ENCODE measurements around the gene KCND1. TPM values are rescaled to one million over a fixed set of nuclear protein-coding genes. Genes with fewer than 3 reads are reported as not detected.
"Not testable (repeated sequence)": the region's sequence is repeated elsewhere in the genome, so short reads cannot be mapped to it uniquely, and the experiment has no call there.

The KCND1 gene
- total RNA-seq, 2 experiments from 2014 or later = 1.2 to 1.3 TPM

DNA sequence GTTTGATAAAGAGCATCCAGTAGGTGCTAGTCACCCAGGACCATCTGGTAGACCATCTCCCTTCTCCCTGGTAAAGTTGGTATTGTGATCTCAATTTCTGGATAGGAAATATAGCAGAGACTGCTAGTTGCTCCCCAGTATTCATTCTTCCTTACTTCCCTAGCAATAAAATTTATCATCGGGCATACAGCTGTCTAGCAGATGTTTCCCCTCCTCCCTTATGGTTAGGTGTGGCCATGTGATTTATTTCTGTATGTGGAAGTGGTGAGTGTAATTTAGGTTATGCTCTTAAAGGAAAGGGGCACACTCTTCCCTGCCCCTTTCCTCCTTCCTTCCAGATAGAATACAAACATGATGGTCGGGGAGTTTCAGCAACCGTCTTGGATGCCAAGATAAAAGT, 12.3 kb upstream of the KCND1 start:
- H3K27ac Mint-ChIP-seq = no peak overlapping the region

DNA sequence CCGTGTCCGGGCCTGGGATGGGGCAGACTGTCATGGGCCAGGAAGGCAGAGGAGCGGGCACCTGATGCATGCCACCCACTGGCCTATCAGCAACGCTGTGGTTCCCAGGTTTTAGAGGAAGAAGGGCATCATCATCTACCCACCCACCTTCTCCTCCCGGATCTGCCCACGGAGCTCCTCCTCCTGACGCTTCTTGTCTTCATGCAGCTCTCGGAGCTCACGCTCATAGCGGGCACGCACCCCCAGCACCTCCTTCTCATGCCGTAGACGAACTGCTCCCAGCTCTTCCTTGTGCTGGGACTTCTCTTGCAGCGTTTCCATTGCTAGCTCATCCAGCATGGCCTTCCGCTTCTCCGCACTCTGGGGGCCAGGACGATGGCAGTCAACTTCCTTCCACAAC, 11.4 kb upstream of the KCND1 start:
- Mint-ChIP-seq H3K4me3 (no peak overlapping the region), H3K36me3 (peaks cover 8% of the 10 kb centered on the region), H3K4me1 (no peaks in the 10 kb centered on the region), H3K27ac (no peak overlapping the region), H3K9me3 (no peaks in the 10 kb centered on the region), H3K27me3 (no peaks in the 10 kb centered on the region)
- no peak for DNase-seq

More for the DNA sequence above, 12.3 kb upstream of the KCND1 start:
- Mint-ChIP-seq H3K9me3 (no peaks in the 10 kb centered on the region), H3K36me3 (peaks cover 14% of the 10 kb centered on the region), H3K4me1 (no peaks in the 10 kb centered on the region), H3K27me3 (no peaks in the 10 kb centered on the region), H3K4me3 (no peak overlapping the region)
- no peak for DNase-seq

DNA sequence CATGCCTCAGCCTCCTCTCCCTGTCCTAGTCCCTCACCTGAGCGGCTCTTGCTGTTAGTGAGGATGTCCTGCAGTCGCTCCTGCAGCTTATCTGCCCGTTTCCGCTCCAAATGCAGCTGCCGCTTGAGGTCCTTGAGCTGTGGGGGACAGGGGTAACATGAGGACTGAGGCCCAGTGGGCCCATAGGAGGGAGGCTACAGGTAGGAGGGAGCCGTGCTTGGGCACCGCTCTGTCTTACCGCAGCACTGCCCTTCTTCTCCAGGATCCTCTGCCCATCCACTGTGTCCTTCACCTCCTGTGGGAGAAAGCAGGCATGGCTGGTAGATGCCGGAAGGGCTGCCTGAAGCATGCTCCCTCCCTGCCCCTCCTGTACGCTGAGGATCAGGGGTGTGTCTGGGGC, 9.5 kb upstream of the KCND1 start:
- H3K36me3 Mint-ChIP-seq = peaks cover 8% of the 10 kb centered on the region
- no peaks in the 10 kb centered on the region for H3K4me1 Mint-ChIP-seq
- no peak for DNase-seq

DNA sequence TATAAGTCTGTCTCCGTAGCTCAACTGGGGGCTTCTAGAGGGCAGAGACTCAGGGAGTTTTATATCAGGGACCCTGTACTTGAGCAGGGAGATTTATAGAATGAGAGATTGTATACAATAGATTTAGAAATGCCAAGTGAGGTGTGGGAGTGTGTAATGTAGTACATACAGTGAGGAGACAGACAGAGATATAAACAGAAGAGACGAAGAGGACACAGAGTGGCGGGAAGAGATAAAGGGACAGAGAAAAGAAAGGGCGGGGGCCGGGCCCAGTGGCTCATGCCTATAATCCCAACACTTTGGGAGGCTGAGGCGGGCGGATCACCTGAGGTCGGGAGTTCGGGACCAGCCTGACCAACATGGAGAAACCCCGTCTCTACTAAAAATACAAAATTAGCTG, 8.7 kb upstream of the KCND1 start:
- H3K4me3 Mint-ChIP-seq, H3K36me3 Mint-ChIP-seq, H3K27me3 Mint-ChIP-seq, H3K4me1 Mint-ChIP-seq, DNase-seq, H3K27ac Mint-ChIP-seq, H3K9me3 Mint-ChIP-seq: not testable (repeated sequence)

More for the DNA sequence above, 9.5 kb upstream of the KCND1 start:
- no peak overlapping the region for H3K27ac Mint-ChIP-seq
- no peak overlapping the region for H3K4me3 Mint-ChIP-seq
- no peaks in the 10 kb centered on the region for H3K27me3 Mint-ChIP-seq
- no peaks in the 10 kb centered on the region for H3K9me3 Mint-ChIP-seq

DNA sequence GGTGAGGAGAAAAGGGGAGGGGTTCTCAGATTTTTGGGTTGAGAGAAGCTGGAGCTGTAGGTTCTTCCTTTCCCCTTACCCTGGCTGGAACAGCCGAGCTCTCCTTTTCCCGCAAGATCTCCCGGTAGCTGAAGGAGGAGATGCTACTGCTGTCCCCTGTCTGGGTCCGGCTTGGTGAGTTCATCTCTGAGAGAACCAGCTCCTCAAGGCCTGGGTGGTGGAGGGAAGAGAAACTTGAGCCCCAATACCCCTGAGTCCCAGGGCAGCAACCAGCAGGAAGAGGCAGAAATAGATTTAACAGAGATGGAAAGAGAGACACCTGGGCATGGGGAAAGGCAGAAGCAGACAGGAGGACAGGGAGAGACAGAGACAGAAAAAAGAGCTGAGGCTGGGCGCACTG, 6.6 kb upstream of the KCND1 start:
- Mint-ChIP-seq H3K4me3 (no peak overlapping the region), H3K36me3 (peaks cover 9% of the 10 kb centered on the region), H3K4me1 (peaks cover 3% of the 10 kb centered on the region), H3K27me3 (no peaks in the 10 kb centered on the region), H3K9me3 (no peaks in the 10 kb centered on the region), H3K27ac (no peak overlapping the region)
- no peak for DNase-seq

DNA sequence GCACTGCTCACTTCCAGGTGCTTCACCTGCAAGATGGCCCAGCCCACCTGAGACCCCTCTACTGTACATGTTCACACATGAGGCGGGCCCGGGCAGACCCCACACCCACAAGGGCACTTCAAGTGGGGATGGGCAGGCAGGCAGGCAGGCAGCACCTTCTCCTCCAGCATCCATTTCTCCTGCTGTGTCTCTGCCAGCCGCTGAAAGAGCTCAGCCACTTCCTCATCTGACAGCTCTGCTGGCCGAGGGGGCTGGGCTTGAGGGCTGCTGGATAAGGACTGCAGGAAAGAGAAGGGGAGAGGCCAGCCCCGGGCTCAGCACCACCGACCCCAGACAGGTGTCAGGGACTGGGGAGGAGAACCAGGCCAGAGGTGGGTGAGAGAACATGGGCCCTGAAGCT, 4.4 kb upstream of the KCND1 start:
- Mint-ChIP-seq H3K4me3 (no peak overlapping the region), H3K27me3 (no peaks in the 10 kb centered on the region), H3K36me3 (peaks cover 9% of the 10 kb centered on the region), H3K4me1 (peaks cover 15% of the 10 kb centered on the region), H3K9me3 (no peaks in the 10 kb centered on the region), H3K27ac (peak overlapping the region; percentile 34)
- DNase-seq = no peak

DNA sequence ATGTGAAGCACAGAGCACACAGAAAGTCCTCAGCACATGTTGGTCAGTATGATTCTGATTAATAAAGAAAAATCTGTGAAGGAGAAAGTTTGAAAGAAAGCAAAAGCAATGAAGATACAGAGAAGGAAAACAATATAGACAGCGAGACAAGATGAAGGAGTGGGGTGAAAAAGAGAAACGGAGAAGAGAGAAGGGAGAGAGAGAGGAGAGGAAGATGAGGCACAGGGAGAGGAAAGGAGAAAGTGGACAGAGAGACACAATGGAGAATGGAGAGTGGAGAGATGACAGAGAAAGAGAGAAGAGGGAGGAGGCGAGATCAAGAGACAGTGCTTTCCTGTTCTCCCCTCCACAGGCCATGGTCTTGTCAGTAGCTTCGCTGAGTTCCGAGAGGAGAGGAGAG, 3.9 kb upstream of the KCND1 start:
- no peaks in the 10 kb centered on the region for H3K9me3 Mint-ChIP-seq
- H3K27ac Mint-ChIP-seq = peak overlapping the region; percentile 47
- H3K4me3 Mint-ChIP-seq = no peak overlapping the region
- H3K4me1 Mint-ChIP-seq = peaks cover 15% of the 10 kb centered on the region
- DNase-seq = no peak
- H3K27me3 Mint-ChIP-seq = no peaks in the 10 kb centered on the region
- H3K36me3 Mint-ChIP-seq = peaks cover 7% of the 10 kb centered on the region

DNA sequence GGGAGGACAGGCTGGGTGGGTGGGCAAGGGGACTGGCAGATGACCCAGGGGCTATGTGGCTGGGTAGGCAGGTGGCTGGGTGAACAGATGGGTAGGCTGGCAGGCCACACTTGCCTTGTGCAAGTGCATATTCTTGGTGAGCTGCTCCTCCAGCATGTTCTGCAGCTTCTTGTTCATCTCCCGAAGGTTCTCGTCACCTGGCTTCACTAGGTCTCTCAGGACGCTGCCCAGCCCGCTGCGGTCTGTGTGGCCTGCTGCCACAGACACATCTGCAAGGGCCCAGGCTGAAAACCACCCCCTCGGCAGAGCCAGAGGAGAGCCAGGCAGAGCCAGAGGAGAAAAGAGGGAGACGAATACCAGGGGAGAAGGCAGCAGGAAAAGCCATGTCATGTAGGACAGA, 3.4 kb upstream of the KCND1 start:
- Mint-ChIP-seq H3K36me3 (peaks cover 7% of the 10 kb centered on the region), H3K4me3 (no peak overlapping the region), H3K27ac (no peak overlapping the region)

DNA sequence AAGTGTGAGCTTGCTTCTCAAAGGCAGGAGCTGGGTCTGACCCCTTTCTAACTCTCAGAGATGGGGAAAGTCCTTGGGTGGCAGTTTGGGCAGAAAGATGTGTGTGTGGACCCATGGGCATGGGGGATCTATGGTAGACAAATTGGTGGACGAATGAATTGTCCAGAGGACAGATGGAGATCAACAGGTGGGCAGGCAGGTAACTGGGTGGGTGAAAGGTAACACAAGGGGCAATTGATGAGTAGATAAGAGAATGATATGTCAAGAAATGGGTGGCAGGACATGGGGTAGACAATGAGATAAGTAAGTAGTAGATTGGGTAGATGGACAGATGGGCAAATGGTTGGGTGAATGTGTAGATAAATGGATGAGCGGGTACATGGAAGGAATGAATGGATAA, 2.9 kb upstream of the KCND1 start:
- Mint-ChIP-seq H3K27ac (no peak overlapping the region), H3K36me3 (peaks cover 7% of the 10 kb centered on the region)

More for the DNA sequence above, 3.4 kb upstream of the KCND1 start:
- DNase-seq = no peak
- Mint-ChIP-seq H3K4me1 (peaks cover 15% of the 10 kb centered on the region), H3K27me3 (no peaks in the 10 kb centered on the region), H3K9me3 (no peaks in the 10 kb centered on the region)

DNA sequence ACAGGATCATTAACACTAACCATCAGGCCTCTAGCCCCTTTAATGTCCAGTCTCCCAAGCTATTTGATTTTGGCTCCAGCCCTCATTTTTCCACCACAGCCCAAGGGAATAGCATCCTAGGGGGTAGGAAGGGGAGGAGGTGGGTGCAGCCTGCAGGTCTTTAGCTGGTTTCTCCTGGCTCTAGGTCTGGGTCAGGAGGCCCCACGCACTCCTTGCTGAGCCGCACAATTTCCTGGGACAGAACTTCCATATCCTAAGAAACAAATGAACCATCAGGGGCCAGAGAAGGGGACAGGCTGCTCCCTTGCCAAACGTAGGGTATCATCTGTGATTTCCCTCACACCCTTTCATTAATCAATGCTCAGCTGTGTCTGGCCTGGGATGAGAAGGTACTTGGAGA, 2.4 kb upstream of the KCND1 start:
- H3K4me3 Mint-ChIP-seq = no peak overlapping the region
- H3K27me3 Mint-ChIP-seq = no peaks in the 10 kb centered on the region
- no peak for DNase-seq
- no peak overlapping the region for H3K27ac Mint-ChIP-seq
- peaks cover 15% of the 10 kb centered on the region for H3K4me1 Mint-ChIP-seq
- H3K36me3 Mint-ChIP-seq = peaks cover 7% of the 10 kb centered on the region
- no peaks in the 10 kb centered on the region for H3K9me3 Mint-ChIP-seq

More for the DNA sequence above, 2.9 kb upstream of the KCND1 start:
- Mint-ChIP-seq H3K9me3 (no peaks in the 10 kb centered on the region), H3K4me3 (no peak overlapping the region), H3K27me3 (no peaks in the 10 kb centered on the region), H3K4me1 (peaks cover 15% of the 10 kb centered on the region)
- DNase-seq = no peak

DNA sequence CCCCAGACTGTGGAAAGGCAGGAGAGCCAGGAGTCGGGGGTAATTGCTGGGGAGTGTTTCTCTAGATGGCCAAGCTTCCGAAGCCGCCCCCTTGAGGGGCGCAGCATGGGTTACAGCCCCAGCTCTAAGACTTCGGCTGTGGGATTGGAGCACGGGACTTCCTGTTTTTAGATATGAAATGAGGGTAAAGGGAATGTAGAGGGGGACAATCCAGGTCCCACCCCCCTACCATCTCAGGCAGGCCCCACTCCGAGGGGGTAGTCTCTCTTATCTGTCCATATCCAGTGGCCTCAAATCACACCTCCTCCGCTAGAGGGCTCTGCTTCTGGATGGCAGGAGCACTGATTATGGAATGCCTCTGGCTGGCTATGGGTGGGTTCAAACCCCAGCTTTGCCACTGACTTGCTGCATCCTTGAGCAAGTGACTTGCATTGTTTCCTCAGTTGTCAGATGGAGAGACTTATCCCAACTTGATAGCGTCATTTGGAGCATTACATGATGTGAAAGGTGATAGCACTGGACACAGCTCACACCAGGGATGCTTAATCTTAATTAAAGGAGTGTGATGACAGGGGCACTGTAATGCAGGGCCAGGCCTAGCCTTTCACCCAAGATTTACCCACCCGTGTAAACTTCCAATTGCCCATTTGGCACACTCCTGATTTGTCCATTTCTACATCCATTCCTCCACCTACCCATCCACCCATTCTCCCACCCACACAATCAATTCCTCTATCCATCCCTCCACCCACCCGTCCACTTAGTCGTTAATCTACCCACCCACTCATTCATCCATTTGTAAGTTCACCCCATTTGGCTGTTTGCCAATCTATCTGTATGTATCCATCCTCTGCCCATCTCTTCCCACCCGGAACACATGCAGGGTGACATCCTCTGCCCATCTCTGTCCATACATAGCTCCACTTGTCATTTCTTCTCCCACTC, 848 bp upstream of the KCND1 start:
- Mint-ChIP-seq H3K36me3 (peaks cover 7% of the 10 kb centered on the region), H3K4me3 (peak overlapping the region; percentile 51), H3K27ac (no peak overlapping the region)

DNA sequence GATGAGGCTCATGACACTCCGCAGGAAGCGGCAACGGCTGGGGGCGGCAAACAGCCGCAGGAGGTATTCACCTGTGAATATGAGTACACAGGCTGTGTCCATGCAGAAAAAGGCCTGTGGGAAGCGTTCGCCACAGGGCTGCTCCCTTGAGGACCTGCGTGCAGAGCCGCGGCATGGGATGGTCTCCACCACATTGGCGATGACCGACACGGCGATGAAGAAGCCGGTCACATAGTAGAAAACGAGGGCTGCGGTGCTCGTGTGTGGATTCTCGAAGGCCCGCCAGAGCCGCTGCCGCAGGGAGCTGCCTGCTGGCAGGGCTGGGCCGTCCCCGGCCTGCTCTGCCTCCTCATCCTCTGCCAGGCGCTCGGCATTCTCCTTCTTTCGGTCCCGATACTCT, 2.2 kb downstream of the KCND1 start:
- H3K4me1 Mint-ChIP-seq = peaks cover 12% of the 10 kb centered on the region
- no peak overlapping the region for H3K27ac Mint-ChIP-seq
- H3K36me3 Mint-ChIP-seq = no peaks in the 10 kb centered on the region
- no peak for DNase-seq
- H3K4me3 Mint-ChIP-seq = no peak overlapping the region
- H3K9me3 Mint-ChIP-seq = no peaks in the 10 kb centered on the region
- no peaks in the 10 kb centered on the region for H3K27me3 Mint-ChIP-seq

More for the DNA sequence above, 848 bp upstream of the KCND1 start:
- no peaks in the 10 kb centered on the region for H3K9me3 Mint-ChIP-seq
- DNase-seq = peak; percentile 8
- H3K4me1 Mint-ChIP-seq = peaks cover 15% of the 10 kb centered on the region
- H3K27me3 Mint-ChIP-seq = no peaks in the 10 kb centered on the region

DNA sequence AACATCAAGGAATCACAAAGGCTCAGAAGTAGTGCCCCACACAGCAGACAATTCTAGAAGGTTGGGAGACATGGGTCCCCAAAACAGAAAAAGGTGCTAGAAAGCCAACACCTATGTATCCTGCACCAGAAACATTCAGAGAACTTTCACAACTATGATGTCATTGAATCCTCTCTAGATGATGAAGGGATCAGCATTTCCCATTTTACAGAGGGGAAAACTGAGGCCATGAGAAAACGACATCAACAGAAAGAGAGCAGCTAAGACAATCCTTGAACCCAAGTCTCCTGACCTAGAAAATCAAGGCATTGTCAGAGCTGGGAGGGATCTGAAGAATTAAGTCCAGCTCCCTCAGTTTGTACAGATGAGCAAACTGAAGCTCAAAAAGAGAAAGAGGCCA, 3.3 kb downstream of the KCND1 start:
- no peak overlapping the region for H3K27ac Mint-ChIP-seq
- DNase-seq = no peak
- H3K4me3 Mint-ChIP-seq = no peak overlapping the region
- H3K36me3 Mint-ChIP-seq = no peaks in the 10 kb centered on the region
- no peaks in the 10 kb centered on the region for H3K9me3 Mint-ChIP-seq
- no peaks in the 10 kb centered on the region for H3K27me3 Mint-ChIP-seq
- peaks cover 12% of the 10 kb centered on the region for H3K4me1 Mint-ChIP-seq

DNA sequence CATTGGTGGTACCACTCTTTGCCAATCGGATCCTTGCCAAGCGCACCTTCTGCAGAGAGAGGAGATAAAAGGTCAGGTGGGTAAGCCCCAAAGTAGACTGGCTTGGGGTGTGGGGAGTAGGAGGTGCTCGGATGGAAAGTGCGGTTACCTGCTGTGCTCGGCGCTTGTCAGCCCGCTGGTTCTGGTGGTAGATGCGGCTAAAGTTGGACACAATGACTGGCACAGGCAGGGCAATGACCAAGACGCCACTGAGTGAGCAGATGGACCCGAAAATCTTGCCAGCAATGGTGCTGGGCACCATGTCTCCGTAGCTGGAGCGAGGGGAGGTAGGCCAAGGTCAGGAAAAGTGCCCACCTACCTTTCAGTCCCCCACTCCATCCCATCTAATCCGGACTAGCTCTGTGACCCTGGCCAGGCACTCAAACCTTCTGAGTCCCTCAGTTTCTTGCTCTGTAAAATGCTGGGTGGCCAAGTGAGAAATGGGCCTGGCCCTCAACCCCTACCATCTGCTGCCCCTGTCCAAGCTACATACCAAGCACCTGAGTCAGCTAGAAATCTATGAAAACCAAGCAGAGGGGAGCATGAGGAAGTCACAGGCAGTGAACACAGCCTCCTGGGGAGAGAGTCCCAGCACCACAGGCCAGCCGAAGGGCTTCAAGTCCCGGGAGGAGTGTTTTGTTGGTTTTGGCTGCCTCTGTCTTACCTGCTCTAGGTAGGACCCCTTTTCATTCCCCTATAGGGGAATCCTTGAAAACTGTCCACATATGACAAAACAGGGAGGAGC, 4.7 kb downstream of the KCND1 start:
- Mint-ChIP-seq H3K27me3 (no peaks in the 10 kb centered on the region), H3K4me3 (no peak overlapping the region), H3K27ac (no peak overlapping the region), H3K4me1 (peaks cover 2% of the 10 kb centered on the region), H3K9me3 (no peaks in the 10 kb centered on the region), H3K36me3 (no peaks in the 10 kb centered on the region)
- DNase-seq = no peak

DNA sequence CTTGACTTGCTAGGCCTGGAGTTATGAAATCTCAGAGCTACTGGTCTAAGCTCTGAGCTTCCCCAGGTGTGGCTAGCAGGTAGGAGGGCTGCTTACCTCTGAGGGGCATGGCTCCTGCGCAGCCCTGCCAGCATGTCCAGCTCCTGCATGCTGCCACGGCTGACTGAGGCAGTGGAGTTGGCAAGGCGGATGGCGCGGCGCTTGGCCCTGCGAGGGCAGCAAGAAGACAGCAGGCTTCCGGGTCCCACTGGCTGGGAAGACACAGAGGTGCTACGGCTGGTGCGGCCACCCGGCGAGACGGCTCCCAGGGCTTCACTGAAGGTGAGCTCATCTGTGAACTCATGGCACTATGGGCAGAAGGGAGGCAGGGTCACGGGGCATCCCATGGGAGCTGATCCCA, 5.7 kb downstream of the KCND1 start:
- DNase-seq = no peak
- Mint-ChIP-seq H3K27ac (no peak overlapping the region), H3K4me1 (no peaks in the 10 kb centered on the region), H3K36me3 (no peaks in the 10 kb centered on the region), H3K27me3 (no peaks in the 10 kb centered on the region), H3K4me3 (no peak overlapping the region), H3K9me3 (no peaks in the 10 kb centered on the region)
